Transverse colon (tissue), 4 donors: ENCODE data around the gene TMEM17.

Experiments used
- CTCF ChIP-seq, 5 experiments: fragments of 200-600 bp in 3 of 5; fragments of 450-650 bp in 2 of 5; sonication (generic) in 3 of 5; IDR thresholded peaks; 1 replicate in 2 of 5; 2 replicates in 3 of 5; pipeline ENCODE4 v1.5.1; 2016 to 2017; ENCODE audit warnings: antibody characterized with exemption in 5 of 5, inconsistent platforms in 3 of 5, mild to moderate bottlenecking in 2 of 5, moderate library complexity in 1 of 5
- POLR2AphosphoS5 ChIP-seq, 3 donors: sonication (generic); formaldehyde crosslinking; IDR thresholded peaks; one replicate each; pipeline ENCODE4 v1.6.1; 2016; ENCODE audit warnings: antibody characterized with exemption in 3 of 3

DNA sequence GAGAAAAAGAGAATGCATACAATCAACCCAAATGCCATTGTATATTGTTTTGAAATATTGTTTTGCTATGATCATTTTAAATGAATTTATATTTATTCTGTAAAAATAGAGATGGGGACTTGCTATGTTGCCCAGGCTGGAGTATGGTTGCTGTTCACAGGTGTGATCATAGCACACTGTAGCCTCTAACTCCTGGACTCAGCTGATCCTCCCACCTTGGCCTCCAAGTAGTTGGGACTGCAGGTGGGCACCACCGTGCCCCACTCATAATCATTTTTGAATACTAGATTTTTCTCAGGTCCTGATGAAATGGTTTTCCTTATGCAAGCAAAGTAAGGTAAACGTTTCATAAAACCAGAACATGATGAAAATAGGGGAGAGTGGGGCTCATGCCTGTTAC lies 46.3 kb downstream of the TMEM17 start:
- TF ChIP-seq CTCF (IDR thresholded peaks at IDR 0.05) (no peak), POLR2AphosphoS5 (IDR thresholded peaks at IDR 0.05) (no peak)
